Keratinocyte (primary cell): Measurements from ENCODE around the gene TNRC6A. TPM values are rescaled to one million over a fixed set of nuclear protein-coding genes. Genes with fewer than 3 reads are reported as not detected.

ENCODE experiments used
- DNase-seq: peaks from one replicate; pipeline ENCODE4 v3.0.0-alpha.2; 2011; ENCODE audit warnings: low read depth, missing footprints, low spot score
- FAIRE-seq: peaks from 2 replicates; lab custom pipeline; 2011; peaks lifted over from hg19 to GRCh38; lab: Jason Lieb, UNC
- H2AFZ ChIP-seq: 2 replicates; pipeline ENCODE4 v1.6.0; 2012; ENCODE audit warnings: low read length, control low read depth, inconsistent platforms; ENCODE audit not compliant: control insufficient read depth
- H3K27ac ChIP-seq: 2 replicates; pipeline ENCODE4 v1.5.1; 2011; ENCODE audit warnings: low read length; ENCODE audit not compliant: control insufficient read depth, insufficient read depth
- H3K27me3 ChIP-seq: 3 replicates; pipeline ENCODE4 v1.6.0; 2011; ENCODE audit warnings: low read length; ENCODE audit not compliant: control insufficient read depth, insufficient read depth; ENCODE audit errors: extremely low read depth
- H3K36me3 ChIP-seq, 2 experiments: 2 replicates in 1 of 2; 3 replicates in 1 of 2; pipeline ENCODE4 v1.5.1; 2011; ENCODE audit warnings: low read length in 2 of 2, mild to moderate bottlenecking in 1 of 2; ENCODE audit not compliant: control insufficient read depth in 2 of 2, insufficient read depth in 2 of 2; ENCODE audit errors: extremely low read depth in 1 of 2
- H3K4me1 ChIP-seq: 3 replicates; pipeline ENCODE4 v1.5.1; 2011; ENCODE audit warnings: low read length; ENCODE audit not compliant: control insufficient read depth, insufficient read depth; ENCODE audit errors: extremely low read depth
- H3K4me2 ChIP-seq: 3 replicates; pipeline ENCODE4 v1.6.0; 2011; ENCODE audit warnings: low read depth, low read length; ENCODE audit not compliant: control insufficient read depth, insufficient read depth; ENCODE audit errors: extremely low read depth
- H3K4me3 ChIP-seq, 3 experiments: fragments of 200-600 bp in 1 of 3; sonication (generic) in 1 of 3; 2 replicates in 2 of 3; 3 replicates in 1 of 3; pipeline ENCODE4 v1.5.1; 2011 to 2016; ENCODE audit warnings: low read length in 3 of 3, mild to moderate bottlenecking in 3 of 3, control low read depth in 2 of 3, inconsistent platforms in 1 of 3, low read depth in 1 of 3, mixed read lengths in 1 of 3, mixed run types in 1 of 3, moderate library complexity in 1 of 3; ENCODE audit not compliant: control insufficient read depth in 2 of 3, insufficient read depth in 2 of 3; ENCODE audit errors: extremely low read depth in 1 of 3
- H3K79me2 ChIP-seq: 2 replicates; pipeline ENCODE4 v1.6.0; 2012; ENCODE audit warnings: low read length; ENCODE audit not compliant: control insufficient read depth, insufficient read depth
- H3K9ac ChIP-seq: 3 replicates; pipeline ENCODE4 v1.6.0; 2011; ENCODE audit warnings: low read length; ENCODE audit not compliant: control insufficient read depth, insufficient read depth; ENCODE audit errors: extremely low read depth
- H3K9me1 ChIP-seq: 3 replicates; pipeline ENCODE4 v1.6.0; 2011; ENCODE audit warnings: low read length; ENCODE audit not compliant: control insufficient read depth, insufficient read depth; ENCODE audit errors: extremely low read depth
- H3K9me3 ChIP-seq: 2 replicates; pipeline ENCODE4 v1.5.1; 2012; ENCODE audit warnings: low read depth, low read length; ENCODE audit not compliant: control insufficient read depth
- H4K20me1 ChIP-seq: 3 replicates; pipeline ENCODE4 v1.6.0; 2011; ENCODE audit warnings: low read length; ENCODE audit not compliant: control insufficient read depth, insufficient read depth; ENCODE audit errors: extremely low read depth
- EZH2 ChIP-seq: IDR thresholded peaks from one replicate; pipeline ENCODE4 v1.6.1; 2012; ENCODE audit warnings: inconsistent platforms, mild to moderate bottlenecking, low read length, moderate library complexity
- dilution Hi-C: fragments of 300-500 bp; cut with MboI; formaldehyde crosslinking; loops from one replicate; pipeline ENCODE4 v1.7.0; 2020; ENCODE audit warnings: low sequenced_read_pairs; ENCODE audit not compliant: extremely low pct_ligation_motif_present
- polyA plus RNA-seq, 5 experiments: library from polyadenylated mRNA; depleted of rRNA in 3 of 5; stranded (reverse) in 3 of 5; stranded (forward) in 1 of 5; unstranded in 1 of 5; fragments of >200 nt; gene quantifications; 1 replicate in 1 of 5; 2 replicates in 3 of 5; 3 replicates in 1 of 5; pipeline versions ENCODE4 v1.2.1 to v1.2.3, GENCODE V29; 2011 to 2012; ENCODE audit warnings: missing spikeins in 2 of 5, low read depth in 1 of 5, low replicate concordance in 1 of 5
- TF ChIP-seq, protein P1 (sequence below), 3 experiments: IDR thresholded peaks in 1 of 3; conservative IDR thresholded peaks in 1 of 3; optimal IDR thresholded peaks in 1 of 3; 2 replicates in 2 of 3; 3 replicates in 1 of 3; pipeline versions ENCODE3 to v1.5.1; 2011; ENCODE audit warnings: low read length in 3 of 3, mild to moderate bottlenecking in 3 of 3, moderate library complexity in 2 of 3, control low read depth in 1 of 3, inconsistent platforms in 1 of 3; ENCODE audit not compliant: insufficient read depth in 2 of 3; ENCODE audit errors: extremely low read depth in 1 of 3

TNRC6A gene
- polyA plus RNA-seq, 1 donor (not counting 4 experiments of a cell fraction or from before 2014, with no cell fraction given): 23.3 TPM

DNA sequence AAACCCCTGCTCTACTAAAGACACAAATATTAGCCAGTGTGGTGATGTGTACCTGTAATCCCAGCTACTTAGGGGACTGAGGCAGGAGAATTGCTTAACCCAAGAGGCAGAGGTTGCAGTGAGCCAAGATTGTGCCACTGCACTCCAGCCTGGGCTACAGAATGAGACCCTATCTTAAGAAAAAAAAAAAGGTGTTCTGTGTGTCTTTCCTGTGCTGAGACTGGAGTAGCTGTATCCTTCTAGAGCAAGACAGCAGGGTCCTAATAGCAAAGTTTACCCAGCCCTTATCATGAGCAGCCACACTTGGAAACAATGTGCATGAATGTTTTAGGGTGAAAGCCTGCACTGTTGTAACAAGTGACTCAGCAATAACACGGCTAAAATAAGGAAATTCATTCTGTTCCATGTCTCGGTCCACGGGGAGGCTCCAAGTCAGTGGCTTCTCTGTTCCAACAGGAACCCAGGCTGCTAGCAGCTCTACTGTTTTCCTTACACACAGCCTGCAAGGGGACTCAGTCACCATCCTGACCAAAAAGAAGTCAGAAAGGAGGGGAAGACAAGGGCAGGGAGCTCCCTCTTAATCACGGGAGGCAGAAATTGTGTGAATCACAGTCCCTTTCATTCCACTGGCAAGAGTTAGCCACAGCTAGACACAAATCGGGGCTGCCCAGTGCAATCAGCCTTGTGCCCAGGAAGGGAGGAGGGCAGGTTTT is 109.3 kb downstream of the TNRC6A start:
- no peak overlapping the region for H3K4me3 ChIP-seq
- H4K20me1 ChIP-seq: peaks cover 2% of the 10 kb centered on the region
- dilution Hi-C loops: no loop called here
- peak overlapping the region; percentile 66 for H2AFZ ChIP-seq
- FAIRE-seq (no peak), DNase-seq (no peak)
- peaks cover 10% of the 10 kb centered on the region for H3K4me1 ChIP-seq
- peak overlapping the region; percentile 62 for H3K4me2 ChIP-seq
- no peaks in the 10 kb centered on the region for H3K79me2 ChIP-seq
- TF ChIP-seq EZH2: no peak
- TF ChIP-seq, protein P1, sequence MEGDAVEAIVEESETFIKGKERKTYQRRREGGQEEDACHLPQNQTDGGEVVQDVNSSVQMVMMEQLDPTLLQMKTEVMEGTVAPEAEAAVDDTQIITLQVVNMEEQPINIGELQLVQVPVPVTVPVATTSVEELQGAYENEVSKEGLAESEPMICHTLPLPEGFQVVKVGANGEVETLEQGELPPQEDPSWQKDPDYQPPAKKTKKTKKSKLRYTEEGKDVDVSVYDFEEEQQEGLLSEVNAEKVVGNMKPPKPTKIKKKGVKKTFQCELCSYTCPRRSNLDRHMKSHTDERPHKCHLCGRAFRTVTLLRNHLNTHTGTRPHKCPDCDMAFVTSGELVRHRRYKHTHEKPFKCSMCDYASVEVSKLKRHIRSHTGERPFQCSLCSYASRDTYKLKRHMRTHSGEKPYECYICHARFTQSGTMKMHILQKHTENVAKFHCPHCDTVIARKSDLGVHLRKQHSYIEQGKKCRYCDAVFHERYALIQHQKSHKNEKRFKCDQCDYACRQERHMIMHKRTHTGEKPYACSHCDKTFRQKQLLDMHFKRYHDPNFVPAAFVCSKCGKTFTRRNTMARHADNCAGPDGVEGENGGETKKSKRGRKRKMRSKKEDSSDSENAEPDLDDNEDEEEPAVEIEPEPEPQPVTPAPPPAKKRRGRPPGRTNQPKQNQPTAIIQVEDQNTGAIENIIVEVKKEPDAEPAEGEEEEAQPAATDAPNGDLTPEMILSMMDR (optimal IDR thresholded peaks at IDR 0.05 in 1 of 3, IDR thresholded peaks at IDR 0.05 in 1 of 3, conservative IDR thresholded peaks at IDR 0.05 in 1 of 3; ENCODE audit: extremely low read depth in 1 of 3, insufficient read depth in 2 of 3, low read length in 3 of 3): no peak
- peak overlapping the region; percentile 9 for H3K9ac ChIP-seq
- H3K27ac ChIP-seq: no peak overlapping the region
- no peaks in the 10 kb centered on the region for H3K36me3 ChIP-seq
- H3K9me1 ChIP-seq: no peaks in the 10 kb centered on the region
- no peaks in the 10 kb centered on the region for H3K9me3 ChIP-seq
- no peaks in the 10 kb centered on the region for H3K27me3 ChIP-seq

DNA sequence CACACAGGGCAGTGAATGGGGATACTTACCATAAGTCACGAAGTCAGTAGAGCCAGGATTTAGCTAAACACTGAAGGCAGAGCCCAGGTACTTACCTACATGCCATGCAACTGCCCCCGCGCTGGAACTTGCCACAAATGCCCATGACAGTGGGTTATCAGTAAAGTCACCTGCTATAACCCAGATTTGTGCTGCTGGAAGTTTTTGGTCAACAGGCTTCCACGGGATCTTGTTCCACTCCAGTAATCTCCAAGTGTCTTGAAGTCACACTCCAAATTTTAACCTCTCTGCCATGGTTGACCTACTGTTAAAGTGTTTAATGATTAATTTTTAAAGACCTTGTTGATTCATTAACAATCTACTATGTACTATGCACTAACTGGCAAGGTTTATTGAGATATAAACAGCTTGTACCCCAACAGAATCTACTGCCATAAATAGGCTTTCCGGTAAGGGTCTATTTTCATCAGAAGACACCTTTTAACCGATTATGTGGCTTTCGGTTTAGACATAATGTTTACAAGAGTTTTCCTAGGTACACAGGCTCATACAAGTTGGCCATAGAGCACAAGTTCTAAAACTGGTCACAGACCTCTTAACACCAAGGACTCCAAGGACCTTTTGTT is 110.0 kb downstream of the TNRC6A start:
- Histone ChIP-seq H3K36me3 (no peaks in the 10 kb centered on the region), H4K20me1 (no peaks in the 10 kb centered on the region), H2AFZ (no peak overlapping the region), H3K27ac (no peak overlapping the region), H3K79me2 (no peaks in the 10 kb centered on the region), H3K4me3 (no peak overlapping the region), H3K4me2 (no peak overlapping the region), H3K9me1 (no peaks in the 10 kb centered on the region), H3K9ac (peak overlapping the region; percentile 9), H3K4me1 (peaks cover 11% of the 10 kb centered on the region), H3K9me3 (no peaks in the 10 kb centered on the region), H3K27me3 (no peaks in the 10 kb centered on the region)
- no peak for TF ChIP-seq EZH2
- TF ChIP-seq, protein P1 (optimal IDR thresholded peaks at IDR 0.05 in 1 of 3, IDR thresholded peaks at IDR 0.05 in 1 of 3, conservative IDR thresholded peaks at IDR 0.05 in 1 of 3; ENCODE audit: extremely low read depth in 1 of 3, insufficient read depth in 2 of 3, low read length in 3 of 3): no peak
- dilution Hi-C loops: no loop called here
- DNase-seq (no peak), FAIRE-seq (no peak)
